SK-N-SH (cell line): ENCODE data around the gene ZNF776. TPM values are rescaled to one million over a fixed set of nuclear protein-coding genes. Genes with fewer than 3 reads are reported as not detected.

Experiments
- CTCF ChIA-PET: fragments of 300-600, 350-600 bp; formaldehyde crosslinking; extraction: SDS; loops from one replicate; lab custom pipeline; 2021; lab: Yijun Ruan, JAX
- POLR2A ChIA-PET: fragments of 350-600 bp; sonication (Branson Sonifier 250); formaldehyde crosslinking; extraction: SDS; loops from one replicate; lab custom pipeline; 2020; ENCODE audit warnings: antibody characterized with exemption, inconsistent platforms; lab: Yijun Ruan, JAX
- DNase-seq: peaks from one replicate; pipeline ENCODE4 v3.0.0; 2012
- H2AFZ ChIP-seq: fragments of 200-600 bp; sonication (generic); 2 replicates; pipeline ENCODE4 v1.8.1; 2016; ENCODE audit warnings: antibody characterized with exemption, mild to moderate bottlenecking, low read depth
- H3F3A ChIP-seq: fragments of 200-600 bp; sonication (generic); replicated peaks from 2 replicates; pipeline ENCODE3; 2016; ENCODE audit warnings: antibody characterized with exemption, mild to moderate bottlenecking; ENCODE audit not compliant: insufficient read depth
- H3K27ac ChIP-seq, 2 experiments: fragments of 200-500 bp in 1 of 2; fragments of 200-600 bp in 1 of 2; sonication (Bioruptor generic) in 1 of 2; sonication (generic), shearing (Covaris generic) in 1 of 2; 2 replicates each; pipeline versions ENCODE4 v1.5.1 to v1.6.1; 2014 to 2016; ENCODE audit warnings: low read depth in 2 of 2, inconsistent platforms in 1 of 2, low read length in 1 of 2, mild to moderate bottlenecking in 1 of 2, mixed read lengths in 1 of 2
- H3K27me3 ChIP-seq: fragments of 200-600 bp; sonication (generic), shearing (Covaris generic); 2 replicates; pipeline ENCODE4 v1.6.1; 2016; ENCODE audit warnings: mixed run types; ENCODE audit not compliant: insufficient read depth
- H3K36me3 ChIP-seq, 2 experiments: fragments of 200-500 bp in 1 of 2; fragments of 200-600 bp in 1 of 2; sonication (Bioruptor generic) in 1 of 2; sonication (generic) in 1 of 2; replicated peaks in 1 of 2; 2 replicates each; pipeline versions ENCODE3 to v1.5.1; 2014 to 2016; ENCODE audit warnings: low read length in 1 of 2, mild to moderate bottlenecking in 1 of 2; ENCODE audit not compliant: insufficient read depth in 2 of 2, control insufficient read depth in 1 of 2
- H3K4me1 ChIP-seq, 2 experiments: fragments of 200-500 bp in 1 of 2; fragments of 200-600 bp in 1 of 2; sonication (Bioruptor generic) in 1 of 2; sonication (generic), shearing (Covaris generic) in 1 of 2; 2 replicates each; pipeline versions ENCODE4 v1.5.1 to v1.6.1; 2014 to 2016; ENCODE audit warnings: low read depth in 1 of 2, low read length in 1 of 2, mixed run types in 1 of 2; ENCODE audit not compliant: insufficient read depth in 2 of 2, control insufficient read depth in 1 of 2
- H3K4me2 ChIP-seq: fragments of 200-600 bp; sonication (generic), shearing (Covaris generic); 2 replicates; pipeline ENCODE4 v1.6.1; 2017; ENCODE audit warnings: mixed run types
- H3K4me3 ChIP-seq, 2 experiments: fragments of 200-500 bp in 1 of 2; fragments of 200-600 bp in 1 of 2; sonication (Bioruptor generic) in 1 of 2; sonication (generic), shearing (Covaris generic) in 1 of 2; 2 replicates each; pipeline versions ENCODE4 v1.5.1 to v1.8.1; 2014 to 2016; ENCODE audit warnings: low read depth in 2 of 2, inconsistent platforms in 1 of 2, low read length in 1 of 2, mild to moderate bottlenecking in 1 of 2, mixed read lengths in 1 of 2, moderate library complexity in 1 of 2
- H3K79me2 ChIP-seq: fragments of 200-600 bp; sonication (generic); 2 replicates; pipeline ENCODE4 v1.8.1; 2017; ENCODE audit warnings: mild to moderate bottlenecking; ENCODE audit not compliant: insufficient read depth
- H3K9ac ChIP-seq: fragments of 200-600 bp; sonication (generic); 2 replicates; pipeline ENCODE4 v1.6.1; 2017; ENCODE audit warnings: mixed run types
- H3K9me2 ChIP-seq: fragments of 200-600 bp; sonication (generic); 2 replicates; pipeline ENCODE4 v1.6.1; 2017; ENCODE audit warnings: mixed run types
- H3K9me3 ChIP-seq: fragments of 200-600 bp; sonication (generic); 2 replicates; pipeline ENCODE4 v1.6.1; 2017; ENCODE audit warnings: mixed run types, mild to moderate bottlenecking, moderate library complexity
- H4K20me1 ChIP-seq: fragments of 200-600 bp; sonication (generic); 2 replicates; pipeline ENCODE4 v1.6.1; 2017; ENCODE audit warnings: mild to moderate bottlenecking, mixed run types; ENCODE audit not compliant: insufficient read depth
- FOXM1 ChIP-seq: IDR thresholded peaks from 2 replicates; pipeline ENCODE4 v1.4.0; 2012; ENCODE audit warnings: low read depth, mild to moderate bottlenecking
- GABPA ChIP-seq: IDR thresholded peaks from 2 replicates; pipeline ENCODE4 v1.4.0; 2012; ENCODE audit warnings: low read depth, mild to moderate bottlenecking
- MEF2A ChIP-seq: IDR thresholded peaks from 2 replicates; pipeline ENCODE4 v1.4.0; 2012; ENCODE audit warnings: low read depth, borderline replicate concordance
- MXI1 ChIP-seq: IDR thresholded peaks from 2 replicates; pipeline ENCODE4 v1.6.1; 2012; ENCODE audit warnings: mild to moderate bottlenecking, low read depth, low read length, improper control_type of control experiment
- NFIC ChIP-seq: IDR thresholded peaks from 2 replicates; pipeline ENCODE4 v1.4.0; 2012; ENCODE audit warnings: borderline replicate concordance
- RCOR1 ChIP-seq: fragments of 150-350 bp; IDR thresholded peaks from 2 replicates; pipeline ENCODE4 v1.6.1; 2017; ENCODE audit warnings: antibody characterized with exemption, low read length
- WGBS: methylation state at CpG from one replicate; pipeline ENCODE4 v1.1.6; 2017; ENCODE audit warnings: low lambda C conversion rate; 5-methylcytosine and 5-hydroxymethylcytosine counted together
- polyA plus RNA-seq, 3 experiments: library from polyadenylated mRNA; depleted of rRNA; stranded (reverse); fragments of >200 nt; gene quantifications; 2 replicates each; pipeline ENCODE4 v1.2.3, GENCODE V29; 2012
- TF ChIP-seq, protein P1 (sequence below): IDR thresholded peaks from 2 replicates; pipeline ENCODE4 v1.4.0; 2012; ENCODE audit warnings: low read depth, borderline replicate concordance
- TF ChIP-seq, protein P2 (sequence below): IDR thresholded peaks from 2 replicates; pipeline ENCODE4 v1.6.1; 2012; ENCODE audit warnings: mild to moderate bottlenecking, low read depth, low read length, moderate library complexity
- TF ChIP-seq, protein P3 (sequence below): fragments of 150-350 bp; IDR thresholded peaks from 2 replicates; pipeline ENCODE4 v1.6.1; 2017; ENCODE audit warnings: antibody characterized with exemption, low read length, low read depth, borderline replicate concordance

ZNF776 gene
- polyA plus RNA-seq, 1 of the 3 experiments (the other 2 are of a cell fraction) = 7.5 TPM

DNA sequence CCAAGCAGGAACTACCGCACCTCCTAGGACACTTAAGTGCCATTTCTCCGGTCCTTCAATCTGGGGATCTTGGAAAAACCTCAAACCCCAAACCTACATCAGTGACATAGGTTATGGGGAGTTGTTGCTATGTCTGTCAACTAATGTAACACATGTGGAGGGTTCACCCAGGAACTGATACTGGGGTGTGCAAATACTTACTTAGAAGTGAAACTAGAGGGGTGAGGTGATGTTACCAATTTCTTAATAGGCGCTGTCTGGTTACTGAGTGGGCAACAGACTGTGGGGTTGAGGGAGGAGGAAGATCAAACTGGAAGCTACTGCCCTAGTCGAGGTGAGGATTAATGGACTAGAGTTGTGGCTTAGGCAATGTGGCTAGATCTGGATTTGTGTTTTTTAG lies 24.8 kb downstream of the ZNF776 start (continued):
- TF ChIP-seq, protein P1, sequence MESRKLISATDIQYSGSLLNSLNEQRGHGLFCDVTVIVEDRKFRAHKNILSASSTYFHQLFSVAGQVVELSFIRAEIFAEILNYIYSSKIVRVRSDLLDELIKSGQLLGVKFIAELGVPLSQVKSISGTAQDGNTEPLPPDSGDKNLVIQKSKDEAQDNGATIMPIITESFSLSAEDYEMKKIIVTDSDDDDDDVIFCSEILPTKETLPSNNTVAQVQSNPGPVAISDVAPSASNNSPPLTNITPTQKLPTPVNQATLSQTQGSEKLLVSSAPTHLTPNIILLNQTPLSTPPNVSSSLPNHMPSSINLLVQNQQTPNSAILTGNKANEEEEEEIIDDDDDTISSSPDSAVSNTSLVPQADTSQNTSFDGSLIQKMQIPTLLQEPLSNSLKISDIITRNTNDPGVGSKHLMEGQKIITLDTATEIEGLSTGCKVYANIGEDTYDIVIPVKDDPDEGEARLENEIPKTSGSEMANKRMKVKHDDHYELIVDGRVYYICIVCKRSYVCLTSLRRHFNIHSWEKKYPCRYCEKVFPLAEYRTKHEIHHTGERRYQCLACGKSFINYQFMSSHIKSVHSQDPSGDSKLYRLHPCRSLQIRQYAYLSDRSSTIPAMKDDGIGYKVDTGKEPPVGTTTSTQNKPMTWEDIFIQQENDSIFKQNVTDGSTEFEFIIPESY = no peak

DNA sequence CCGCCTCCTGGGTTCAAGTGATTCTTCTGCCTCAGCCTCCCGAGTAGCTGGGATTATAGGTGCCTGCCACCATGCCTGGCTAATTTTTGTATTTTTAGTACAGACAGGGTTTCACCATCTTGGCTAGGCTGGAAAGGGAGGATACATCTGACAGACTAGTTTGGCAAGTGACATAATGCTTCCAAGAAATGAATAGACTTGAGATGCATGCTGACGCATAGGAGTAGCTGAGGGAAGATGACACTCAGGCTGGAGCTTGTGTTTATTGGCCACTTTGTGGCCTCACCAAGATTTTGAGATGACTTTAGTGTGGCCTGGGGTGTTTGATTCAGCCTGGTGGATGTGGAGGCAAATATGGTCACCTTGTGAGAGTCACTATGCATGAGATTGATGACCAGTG lies 26.9 kb downstream of the ZNF776 start:
- POLR2A ChIA-PET = no interaction called here
- WGBS = 100% methylated on average over 3 of the region's 3 CpGs
- H3K79me2 ChIP-seq = peaks cover 64% of the 10 kb centered on the region
- no peak overlapping the region for H3K9ac ChIP-seq
- H2AFZ ChIP-seq = no peak overlapping the region
- H3F3A ChIP-seq = peaks cover 3% of the 10 kb centered on the region
- TF ChIP-seq MEF2A (no peak), MXI1 (no peak), NFIC (no peak), RCOR1 (no peak), FOXM1 (no peak), GABPA (no peak)
- TF ChIP-seq, protein P2, sequence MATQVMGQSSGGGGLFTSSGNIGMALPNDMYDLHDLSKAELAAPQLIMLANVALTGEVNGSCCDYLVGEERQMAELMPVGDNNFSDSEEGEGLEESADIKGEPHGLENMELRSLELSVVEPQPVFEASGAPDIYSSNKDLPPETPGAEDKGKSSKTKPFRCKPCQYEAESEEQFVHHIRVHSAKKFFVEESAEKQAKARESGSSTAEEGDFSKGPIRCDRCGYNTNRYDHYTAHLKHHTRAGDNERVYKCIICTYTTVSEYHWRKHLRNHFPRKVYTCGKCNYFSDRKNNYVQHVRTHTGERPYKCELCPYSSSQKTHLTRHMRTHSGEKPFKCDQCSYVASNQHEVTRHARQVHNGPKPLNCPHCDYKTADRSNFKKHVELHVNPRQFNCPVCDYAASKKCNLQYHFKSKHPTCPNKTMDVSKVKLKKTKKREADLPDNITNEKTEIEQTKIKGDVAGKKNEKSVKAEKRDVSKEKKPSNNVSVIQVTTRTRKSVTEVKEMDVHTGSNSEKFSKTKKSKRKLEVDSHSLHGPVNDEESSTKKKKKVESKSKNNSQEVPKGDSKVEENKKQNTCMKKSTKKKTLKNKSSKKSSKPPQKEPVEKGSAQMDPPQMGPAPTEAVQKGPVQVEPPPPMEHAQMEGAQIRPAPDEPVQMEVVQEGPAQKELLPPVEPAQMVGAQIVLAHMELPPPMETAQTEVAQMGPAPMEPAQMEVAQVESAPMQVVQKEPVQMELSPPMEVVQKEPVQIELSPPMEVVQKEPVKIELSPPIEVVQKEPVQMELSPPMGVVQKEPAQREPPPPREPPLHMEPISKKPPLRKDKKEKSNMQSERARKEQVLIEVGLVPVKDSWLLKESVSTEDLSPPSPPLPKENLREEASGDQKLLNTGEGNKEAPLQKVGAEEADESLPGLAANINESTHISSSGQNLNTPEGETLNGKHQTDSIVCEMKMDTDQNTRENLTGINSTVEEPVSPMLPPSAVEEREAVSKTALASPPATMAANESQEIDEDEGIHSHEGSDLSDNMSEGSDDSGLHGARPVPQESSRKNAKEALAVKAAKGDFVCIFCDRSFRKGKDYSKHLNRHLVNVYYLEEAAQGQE = no peak
- TF ChIP-seq, protein P3, sequence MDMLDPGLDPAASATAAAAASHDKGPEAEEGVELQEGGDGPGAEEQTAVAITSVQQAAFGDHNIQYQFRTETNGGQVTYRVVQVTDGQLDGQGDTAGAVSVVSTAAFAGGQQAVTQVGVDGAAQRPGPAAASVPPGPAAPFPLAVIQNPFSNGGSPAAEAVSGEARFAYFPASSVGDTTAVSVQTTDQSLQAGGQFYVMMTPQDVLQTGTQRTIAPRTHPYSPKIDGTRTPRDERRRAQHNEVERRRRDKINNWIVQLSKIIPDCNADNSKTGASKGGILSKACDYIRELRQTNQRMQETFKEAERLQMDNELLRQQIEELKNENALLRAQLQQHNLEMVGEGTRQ = no peak
- H3K27ac ChIP-seq = no peak overlapping the region
- CTCF ChIA-PET = no interaction called here
- DNase-seq = no peak
- H3K9me3 ChIP-seq = no peaks in the 10 kb centered on the region
- H3K4me3 ChIP-seq = no peak overlapping the region
- no peaks in the 10 kb centered on the region for H3K4me1 ChIP-seq
- H4K20me1 ChIP-seq = no peaks in the 10 kb centered on the region
- H3K9me2 ChIP-seq = no peaks in the 10 kb centered on the region
- no peak overlapping the region for H3K4me2 ChIP-seq
- H3K27me3 ChIP-seq = no peaks in the 10 kb centered on the region
- peaks cover 12 to 15% of the 10 kb centered on the region in 2 experiments for H3K36me3 ChIP-seq
